ENCODE data around the gene EGFL8.

The EGFL8 gene

DNA sequence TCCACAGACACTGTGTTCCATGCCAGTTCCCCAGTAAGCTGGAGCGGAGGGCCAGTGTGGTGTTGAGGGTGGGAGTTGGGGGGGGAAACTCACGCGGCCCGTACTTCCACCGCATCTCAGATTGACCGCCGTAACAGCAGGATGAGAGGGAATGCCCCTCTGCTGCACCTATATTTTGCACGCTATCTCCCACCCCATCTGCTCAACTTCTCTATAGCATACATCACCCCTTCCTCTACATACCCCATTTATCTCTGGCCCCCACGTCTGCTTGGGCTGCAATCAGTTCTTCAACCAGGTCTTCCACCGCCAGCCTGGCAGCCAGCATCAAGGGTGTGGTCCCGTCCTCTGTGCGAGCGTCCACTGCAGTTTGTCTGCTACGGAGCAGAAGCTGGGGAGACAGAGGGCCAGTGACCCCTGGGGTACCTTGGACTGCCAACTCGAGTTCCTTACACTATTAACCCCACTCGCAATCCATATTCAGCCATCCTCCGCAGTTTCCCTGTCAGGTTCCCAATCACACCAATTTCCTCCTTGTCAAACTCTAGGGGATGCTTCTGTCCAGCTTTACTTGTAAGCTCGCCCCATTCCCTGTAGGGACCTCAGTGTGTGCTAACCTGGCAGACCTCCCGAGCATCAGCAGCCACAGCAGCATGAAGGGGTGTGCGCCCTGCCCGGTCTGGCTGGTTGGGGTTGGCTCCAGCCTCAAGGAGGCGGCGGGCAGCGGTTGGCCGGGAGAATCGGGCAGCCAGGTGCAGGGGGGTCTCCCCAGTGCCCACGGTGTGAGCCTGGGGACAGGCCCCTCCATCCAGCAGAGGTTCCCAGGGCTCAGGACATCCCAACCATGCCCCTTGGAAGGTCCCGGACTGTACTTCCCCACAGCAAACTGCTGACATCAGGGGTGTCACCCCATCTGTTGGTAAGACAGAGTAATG is 32.6 kb downstream of the EGFL8 start:
- peak overlapping the region; percentile 86 for H2AFZ ChIP-seq (ENCODE audit: low read length)
- H3K79me2 ChIP-seq (ENCODE audit: insufficient read depth, low read length): peaks cover 39% of the 10 kb centered on the region

DNA sequence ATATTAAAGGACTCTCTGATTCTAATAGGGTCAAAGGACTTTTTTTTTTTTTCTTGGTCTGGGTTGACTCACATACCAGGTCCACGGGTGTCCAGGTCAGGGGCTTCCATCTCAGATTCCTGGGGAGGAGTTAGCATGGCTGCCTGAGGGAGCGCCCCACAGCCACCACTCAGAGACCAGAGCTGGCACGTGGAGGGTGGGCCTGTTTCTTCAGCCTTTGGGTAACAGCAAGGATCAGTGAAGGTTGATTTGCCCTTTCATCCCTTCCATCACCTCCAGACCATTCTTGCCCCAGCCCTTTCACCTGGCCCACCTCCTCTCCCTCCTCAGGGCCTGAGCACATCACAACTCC is 33.9 kb downstream of the EGFL8 start:
- H3K4me3 ChIP-seq (ENCODE audit: low read length, poor library complexity, severe bottlenecking): no peak overlapping the region
- H4K20me1 ChIP-seq (ENCODE audit: insufficient read depth, low read length, poor library complexity, severe bottlenecking): no peaks in the 10 kb centered on the region
- H2AFZ ChIP-seq (ENCODE audit: low read length): no peak overlapping the region
- H3K9ac ChIP-seq (ENCODE audit: low read depth, low read length, poor library complexity, severe bottlenecking): no peak overlapping the region
- peaks cover 25% of the 10 kb centered on the region; the same call in 1 of the 2 replicates for H3K79me2 ChIP-seq (ENCODE audit: insufficient read depth, low read length)
- H3K4me2 ChIP-seq (ENCODE audit: low read depth, low read length, poor library complexity, severe bottlenecking): no peak overlapping the region
- no peaks in the 10 kb centered on the region for H3K9me2 ChIP-seq (replicated peaks; ENCODE audit: low read depth, low read length)
- TF ChIP-seq, protein P1, sequence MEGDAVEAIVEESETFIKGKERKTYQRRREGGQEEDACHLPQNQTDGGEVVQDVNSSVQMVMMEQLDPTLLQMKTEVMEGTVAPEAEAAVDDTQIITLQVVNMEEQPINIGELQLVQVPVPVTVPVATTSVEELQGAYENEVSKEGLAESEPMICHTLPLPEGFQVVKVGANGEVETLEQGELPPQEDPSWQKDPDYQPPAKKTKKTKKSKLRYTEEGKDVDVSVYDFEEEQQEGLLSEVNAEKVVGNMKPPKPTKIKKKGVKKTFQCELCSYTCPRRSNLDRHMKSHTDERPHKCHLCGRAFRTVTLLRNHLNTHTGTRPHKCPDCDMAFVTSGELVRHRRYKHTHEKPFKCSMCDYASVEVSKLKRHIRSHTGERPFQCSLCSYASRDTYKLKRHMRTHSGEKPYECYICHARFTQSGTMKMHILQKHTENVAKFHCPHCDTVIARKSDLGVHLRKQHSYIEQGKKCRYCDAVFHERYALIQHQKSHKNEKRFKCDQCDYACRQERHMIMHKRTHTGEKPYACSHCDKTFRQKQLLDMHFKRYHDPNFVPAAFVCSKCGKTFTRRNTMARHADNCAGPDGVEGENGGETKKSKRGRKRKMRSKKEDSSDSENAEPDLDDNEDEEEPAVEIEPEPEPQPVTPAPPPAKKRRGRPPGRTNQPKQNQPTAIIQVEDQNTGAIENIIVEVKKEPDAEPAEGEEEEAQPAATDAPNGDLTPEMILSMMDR (conservative IDR thresholded peaks at IDR 0.05; ENCODE audit: low read length): no peak
- TF ChIP-seq EZH2phosphoT487 (IDR thresholded peaks at IDR 0.05; ENCODE audit: borderline replicate concordance): no peak
- no peaks in the 10 kb centered on the region for H3K27me3 ChIP-seq (ENCODE audit: insufficient read depth, low read length, poor library complexity, severe bottlenecking)
- peaks cover 27% of the 10 kb centered on the region for H3K4me1 ChIP-seq (ENCODE audit: insufficient read depth, low read length, poor library complexity, severe bottlenecking)
- H3K9me3 ChIP-seq (ENCODE audit: insufficient read depth, low read depth, low read length): no peaks in the 10 kb centered on the region
- H3K36me3 ChIP-seq (ENCODE audit: insufficient read depth, low read length): no peaks in the 10 kb centered on the region
- no peaks in the 10 kb centered on the region for H3F3A ChIP-seq (ENCODE audit: low read depth)

More for the DNA sequence above, 32.6 kb downstream of the EGFL8 start:
- Histone ChIP-seq H3K9ac (ENCODE audit: low read depth, low read length, poor library complexity, severe bottlenecking) (peak overlapping the region; percentile 100), H3F3A (ENCODE audit: low read depth) (no peaks in the 10 kb centered on the region), H3K4me2 (ENCODE audit: low read depth, low read length, poor library complexity, severe bottlenecking) (peak overlapping the region; percentile 84), H3K4me1 (ENCODE audit: insufficient read depth, low read length, poor library complexity, severe bottlenecking) (peaks cover 40% of the 10 kb centered on the region), H3K4me3 (ENCODE audit: low read length, poor library complexity, severe bottlenecking) (peak overlapping the region; percentile 99), H4K20me1 (ENCODE audit: insufficient read depth, low read length, poor library complexity, severe bottlenecking) (no peaks in the 10 kb centered on the region), H3K36me3 (ENCODE audit: insufficient read depth, low read length) (no peaks in the 10 kb centered on the region), H3K9me3 (ENCODE audit: insufficient read depth, low read depth, low read length) (no peaks in the 10 kb centered on the region), H3K9me2 (replicated peaks; ENCODE audit: low read depth, low read length) (no peaks in the 10 kb centered on the region), H3K27me3 (ENCODE audit: insufficient read depth, low read length, poor library complexity, severe bottlenecking) (no peaks in the 10 kb centered on the region)
- no peak for TF ChIP-seq EZH2phosphoT487 (IDR thresholded peaks at IDR 0.05; ENCODE audit: borderline replicate concordance)
- TF ChIP-seq, protein P1 (conservative IDR thresholded peaks at IDR 0.05; ENCODE audit: low read length): no peak

DNA sequence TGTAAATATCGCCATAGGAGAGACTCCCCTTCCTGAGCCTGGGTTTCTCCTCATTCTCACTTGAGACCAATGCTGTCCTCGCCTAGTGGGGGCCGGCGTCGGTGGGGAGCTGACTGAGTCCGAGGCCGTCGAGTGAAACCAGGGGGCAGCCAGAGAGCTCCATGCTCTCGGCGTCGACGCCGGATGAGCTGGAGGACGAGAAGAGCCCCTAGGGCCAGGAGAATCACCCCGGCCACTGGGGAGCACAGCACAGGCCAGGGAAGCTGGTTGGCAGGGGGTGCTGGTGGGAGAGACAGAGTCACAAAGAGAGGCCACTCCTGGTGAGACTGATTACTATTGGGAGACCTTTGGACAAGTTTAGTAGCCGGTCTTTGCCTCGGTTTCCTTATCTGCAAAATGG is 34.5 kb downstream of the EGFL8 start:
- H3F3A ChIP-seq (ENCODE audit: low read depth): no peaks in the 10 kb centered on the region
- H3K9me2 ChIP-seq (replicated peaks; ENCODE audit: low read depth, low read length): no peaks in the 10 kb centered on the region
- peaks cover 20% of the 10 kb centered on the region; the same call in 1 of the 2 replicates for H3K79me2 ChIP-seq (ENCODE audit: insufficient read depth, low read length)
- TF ChIP-seq EZH2phosphoT487 (IDR thresholded peaks at IDR 0.05; ENCODE audit: borderline replicate concordance): no peak
- TF ChIP-seq, protein P1 (conservative IDR thresholded peaks at IDR 0.05; ENCODE audit: low read length): no peak
- no peak overlapping the region for H3K4me3 ChIP-seq (ENCODE audit: low read length, poor library complexity, severe bottlenecking)
- H3K4me2 ChIP-seq (ENCODE audit: low read depth, low read length, poor library complexity, severe bottlenecking): no peak overlapping the region
- no peaks in the 10 kb centered on the region for H4K20me1 ChIP-seq (ENCODE audit: insufficient read depth, low read length, poor library complexity, severe bottlenecking)
- H3K9ac ChIP-seq (ENCODE audit: low read depth, low read length, poor library complexity, severe bottlenecking): no peak overlapping the region
- H3K27me3 ChIP-seq (ENCODE audit: insufficient read depth, low read length, poor library complexity, severe bottlenecking): no peaks in the 10 kb centered on the region
- H3K9me3 ChIP-seq (ENCODE audit: insufficient read depth, low read depth, low read length): no peaks in the 10 kb centered on the region
- no peaks in the 10 kb centered on the region for H3K36me3 ChIP-seq (ENCODE audit: insufficient read depth, low read length)
- peaks cover 22% of the 10 kb centered on the region for H3K4me1 ChIP-seq (ENCODE audit: insufficient read depth, low read length, poor library complexity, severe bottlenecking)
- H2AFZ ChIP-seq (ENCODE audit: low read length): no peak overlapping the region

All from Loucy (cell line).